ENCODE data around the gene FANCC. TPM values are rescaled to one million over a fixed set of nuclear protein-coding genes. Genes with fewer than 3 reads are reported as not detected.

The FANCC gene
- total and polyA plus RNA-seq, 2 of the 8 experiments (the other 6 are each of a cell fraction or from before 2014, with no cell fraction given), result 7.8 to 15.2 TPM

- no peak for TF ChIP-seq ATF2 (IDR thresholded peaks at IDR 0.05; ENCODE audit: low read length)
- TF ChIP-seq CEBPB (IDR thresholded peaks at IDR 0.05; ENCODE audit: low read depth, low read length), result no peak
These were observed 110.1 kb downstream of the FANCC start (continued) for GRCh38 chr9:95207403-95207802.
